Measurements from ENCODE around the gene SLC1A4. TPM values are rescaled to one million over a fixed set of nuclear protein-coding genes. Genes with fewer than 3 reads are reported as not detected.
"Not testable (repeated sequence)": the region's sequence is repeated elsewhere in the genome, so short reads cannot be mapped to it uniquely, and the experiment has no call there.

Gene SLC1A4
- polyA plus RNA-seq, 1 donor, result 6.1 TPM

DNA sequence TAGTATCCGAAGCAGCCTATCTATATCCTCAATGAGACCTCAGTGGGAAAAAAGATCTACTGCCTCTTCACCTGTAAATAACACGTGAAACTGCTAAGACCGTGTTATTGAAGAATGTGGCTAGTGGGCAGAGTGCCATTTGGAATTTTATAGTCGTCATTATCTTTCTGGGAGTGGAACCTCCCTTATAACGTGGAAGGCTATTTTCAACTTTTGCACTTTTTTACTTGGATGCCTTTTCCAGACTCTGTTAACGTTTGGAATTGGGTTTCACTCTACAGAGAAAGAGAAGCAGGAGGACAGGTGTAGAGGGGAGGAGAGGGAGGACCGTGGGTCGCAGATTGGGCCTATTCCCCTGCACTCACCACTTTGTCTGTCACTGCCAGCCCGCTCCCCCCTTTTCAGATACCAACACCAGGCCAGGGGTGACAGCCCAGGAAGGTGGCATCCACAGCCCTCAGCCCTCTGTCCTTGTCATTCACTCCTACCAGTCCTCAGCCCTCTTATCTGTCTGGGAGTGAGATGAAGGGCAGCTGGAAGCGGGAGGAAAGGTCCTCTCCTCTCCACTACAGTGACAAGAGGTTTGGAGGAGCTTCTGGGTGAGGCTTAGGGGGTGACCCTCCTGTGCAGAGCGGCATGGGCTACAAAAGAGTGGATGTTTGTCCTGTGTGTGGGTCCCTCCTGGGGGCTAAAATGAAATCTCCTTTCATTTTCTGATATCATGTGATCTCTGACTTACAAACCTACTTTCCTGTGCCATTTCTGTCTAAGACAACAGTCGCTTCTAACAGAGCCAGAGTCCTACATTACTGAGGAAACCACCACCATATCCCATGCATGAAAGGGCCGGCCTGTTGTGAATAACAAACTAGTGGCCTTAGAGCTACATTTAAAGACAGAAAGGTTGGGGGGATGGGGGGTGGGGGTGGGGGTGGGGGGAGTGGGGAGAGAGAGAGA is 43.1 kb downstream of the SLC1A4 start:
- Histone ChIP-seq H3K27ac (ENCODE audit: low read length) (peak overlapping the region; percentile 80), H3K27me3 (ENCODE audit: control insufficient read depth, insufficient read depth, low read length) (no peaks in the 10 kb centered on the region), H3K4me3 (ENCODE audit: low read length) (no peak overlapping the region), H3K36me3 (ENCODE audit: control insufficient read depth, insufficient read depth, low read length) (no peaks in the 10 kb centered on the region), H3K4me1 (ENCODE audit: control insufficient read depth, insufficient read depth, low read length) (peaks cover 18% of the 10 kb centered on the region), H3K9me3 (ENCODE audit: control insufficient read depth, low read depth, low read length) (no peaks in the 10 kb centered on the region)
- DNase-seq, result peak in 1 of 2 donors; percentile 48
- WGBS (ENCODE audit: insufficient coverage, low lambda C conversion rate), result no CpG with 5 or more reads among the region's 13 CpGs

GRCh38 chr2:65033178-65033577 is 44.0 kb downstream of the SLC1A4 start:
- Histone ChIP-seq H3K27me3 (ENCODE audit: control insufficient read depth, insufficient read depth, low read length) (no peaks in the 10 kb centered on the region), H3K27ac (ENCODE audit: low read length) (no peak overlapping the region), H3K4me1 (ENCODE audit: control insufficient read depth, insufficient read depth, low read length) (peaks cover 18% of the 10 kb centered on the region), H3K9me3 (ENCODE audit: control insufficient read depth, low read depth, low read length) (no peaks in the 10 kb centered on the region), H3K4me3 (ENCODE audit: low read length) (no peak overlapping the region), H3K36me3 (ENCODE audit: control insufficient read depth, insufficient read depth, low read length) (no peaks in the 10 kb centered on the region)
- no CpG with 5 or more reads among the region's 4 CpGs for WGBS (ENCODE audit: insufficient coverage, low lambda C conversion rate)
- DNase-seq, result no peak

DNA sequence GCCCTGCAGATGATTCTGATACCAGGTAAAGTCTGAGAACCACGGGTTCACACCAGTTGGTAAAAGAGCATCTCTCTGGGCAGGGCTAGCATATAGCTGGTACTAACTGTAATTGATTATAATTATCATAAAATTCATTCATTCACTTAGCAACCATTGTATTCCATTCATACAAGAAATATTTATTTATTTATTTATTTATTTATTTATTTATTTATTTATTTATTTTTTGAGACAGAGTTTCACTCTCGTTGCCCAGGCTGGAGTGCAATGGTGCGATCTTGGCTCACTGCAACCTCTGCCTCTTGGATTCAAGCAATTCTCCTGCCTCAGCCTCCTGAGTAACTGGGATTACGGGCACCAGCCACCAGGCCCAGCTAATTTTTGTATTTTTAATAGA is 44.5 kb downstream of the SLC1A4 start:
- not testable (repeated sequence) for H3K9me3 ChIP-seq (ENCODE audit: control insufficient read depth, low read depth, low read length); H3K27me3 ChIP-seq (ENCODE audit: control insufficient read depth, insufficient read depth, low read length); H3K36me3 ChIP-seq (ENCODE audit: control insufficient read depth, insufficient read depth, low read length); H3K27ac ChIP-seq (ENCODE audit: low read length); H3K4me3 ChIP-seq (ENCODE audit: low read length); DNase-seq
- H3K4me1 ChIP-seq (ENCODE audit: control insufficient read depth, insufficient read depth, low read length), result peaks cover 18% of the 10 kb centered on the region
- WGBS (ENCODE audit: insufficient coverage, low lambda C conversion rate), result no CpG with 5 or more reads among the region's 4 CpGs

- no peaks in the 10 kb centered on the region for H3K27me3 ChIP-seq (ENCODE audit: control insufficient read depth, insufficient read depth, low read length)
- H3K27ac ChIP-seq (ENCODE audit: low read length), result no peak overlapping the region
- DNase-seq, result no peak
- peaks cover 18% of the 10 kb centered on the region for H3K4me1 ChIP-seq (ENCODE audit: control insufficient read depth, insufficient read depth, low read length)
- no peaks in the 10 kb centered on the region for H3K36me3 ChIP-seq (ENCODE audit: control insufficient read depth, insufficient read depth, low read length)
- no peak overlapping the region for H3K4me3 ChIP-seq (ENCODE audit: low read length)
- WGBS (ENCODE audit: insufficient coverage, low lambda C conversion rate), result 100% methylated on average over 2 of the region's 6 CpGs
- no peaks in the 10 kb centered on the region for H3K9me3 ChIP-seq (ENCODE audit: control insufficient read depth, low read depth, low read length)
Measured at GRCh38 chr2:65035351-65035943, 46.2 kb downstream of the SLC1A4 start.

GRCh38 chr2:65037178-65037577 is 48.0 kb downstream of the SLC1A4 start:
- Histone ChIP-seq H3K27me3 (ENCODE audit: control insufficient read depth, insufficient read depth, low read length) (no peaks in the 10 kb centered on the region), H3K4me1 (ENCODE audit: control insufficient read depth, insufficient read depth, low read length) (peaks cover 5% of the 10 kb centered on the region), H3K9me3 (ENCODE audit: control insufficient read depth, low read depth, low read length) (no peaks in the 10 kb centered on the region), H3K36me3 (ENCODE audit: control insufficient read depth, insufficient read depth, low read length) (no peaks in the 10 kb centered on the region), H3K27ac (ENCODE audit: low read length) (no peak overlapping the region), H3K4me3 (ENCODE audit: low read length) (no peak overlapping the region)
- no peak for DNase-seq
- WGBS (ENCODE audit: insufficient coverage, low lambda C conversion rate), result 71% methylated on average over 1 of the region's 3 CpGs

- WGBS (ENCODE audit: insufficient coverage, low lambda C conversion rate), result no CpG with 5 or more reads among the region's 3 CpGs
- Histone ChIP-seq H3K27me3 (ENCODE audit: control insufficient read depth, insufficient read depth, low read length) (no peaks in the 10 kb centered on the region), H3K4me1 (ENCODE audit: control insufficient read depth, insufficient read depth, low read length) (no peaks in the 10 kb centered on the region), H3K4me3 (ENCODE audit: low read length) (no peak overlapping the region), H3K27ac (ENCODE audit: low read length) (no peak overlapping the region), H3K9me3 (ENCODE audit: control insufficient read depth, low read depth, low read length) (peaks cover 2% of the 10 kb centered on the region), H3K36me3 (ENCODE audit: control insufficient read depth, insufficient read depth, low read length) (no peaks in the 10 kb centered on the region)
- no peak for DNase-seq
Measured at GRCh38 chr2:65039640-65040039, 50.4 kb downstream of the SLC1A4 start.

DNA sequence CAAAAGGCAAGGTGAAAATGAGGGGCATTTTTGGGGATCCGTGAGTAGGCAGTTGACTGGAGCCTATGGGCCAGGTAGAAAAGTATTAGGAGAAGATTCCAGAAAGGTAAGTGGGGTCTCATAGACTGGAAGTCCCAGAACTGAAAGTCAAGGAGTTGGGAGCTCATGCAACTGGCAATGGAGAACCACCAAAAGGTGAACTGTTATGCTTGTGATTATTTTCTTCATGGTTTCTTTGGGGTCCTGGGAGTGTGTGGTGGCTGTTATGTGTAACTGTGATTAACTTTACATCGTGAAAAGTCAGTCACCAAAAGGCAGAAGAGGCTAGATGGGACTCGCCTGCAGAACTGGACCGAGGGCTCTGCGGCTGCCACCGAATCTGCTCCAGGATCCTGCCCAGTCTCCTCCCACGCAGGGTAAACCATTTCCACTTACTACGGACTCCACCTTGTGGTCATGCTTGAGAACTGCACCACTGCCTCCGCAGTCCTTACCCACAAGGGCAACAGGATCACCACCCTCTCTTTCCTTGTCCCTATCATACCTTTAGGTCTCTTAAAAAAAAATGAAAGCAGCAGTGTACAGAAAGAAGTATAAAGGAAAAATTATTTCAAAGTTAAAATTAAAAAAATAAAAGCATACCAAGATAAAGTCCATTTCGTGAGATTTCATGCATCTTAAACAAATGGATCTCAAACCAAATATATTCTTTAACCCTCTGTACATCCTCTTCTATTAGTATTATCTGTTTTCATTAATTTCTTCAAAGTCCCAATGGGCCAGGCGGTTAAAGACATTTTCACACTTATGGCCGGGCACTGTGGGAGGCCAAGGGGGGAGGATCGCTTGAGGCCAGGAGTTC is 51.4 kb downstream of the SLC1A4 start:
- WGBS (ENCODE audit: insufficient coverage, low lambda C conversion rate), result 90% methylated on average over 2 of the region's 13 CpGs
- Histone ChIP-seq H3K9me3 (ENCODE audit: control insufficient read depth, low read depth, low read length) (peaks cover 2% of the 10 kb centered on the region), H3K27me3 (ENCODE audit: control insufficient read depth, insufficient read depth, low read length) (no peaks in the 10 kb centered on the region), H3K4me1 (ENCODE audit: control insufficient read depth, insufficient read depth, low read length) (no peaks in the 10 kb centered on the region), H3K27ac (ENCODE audit: low read length) (no peak overlapping the region), H3K36me3 (ENCODE audit: control insufficient read depth, insufficient read depth, low read length) (no peaks in the 10 kb centered on the region), H3K4me3 (ENCODE audit: low read length) (no peak overlapping the region)
- peak; percentile 64 to 71 for DNase-seq

- Histone ChIP-seq H3K4me1 (ENCODE audit: control insufficient read depth, insufficient read depth, low read length) (no peaks in the 10 kb centered on the region), H3K27me3 (ENCODE audit: control insufficient read depth, insufficient read depth, low read length) (no peaks in the 10 kb centered on the region), H3K4me3 (ENCODE audit: low read length) (no peak overlapping the region), H3K27ac (ENCODE audit: low read length) (no peak overlapping the region), H3K9me3 (ENCODE audit: control insufficient read depth, low read depth, low read length) (peaks cover 2% of the 10 kb centered on the region), H3K36me3 (ENCODE audit: control insufficient read depth, insufficient read depth, low read length) (no peaks in the 10 kb centered on the region)
- no CpG with 5 or more reads among the region's 2 CpGs for WGBS (ENCODE audit: insufficient coverage, low lambda C conversion rate)
- no peak for DNase-seq
Measured at GRCh38 chr2:65043001-65043400, 53.8 kb downstream of the SLC1A4 start.

- Histone ChIP-seq H3K4me1 (ENCODE audit: control insufficient read depth, insufficient read depth, low read length) (no peaks in the 10 kb centered on the region), H3K27ac (ENCODE audit: low read length) (no peak overlapping the region), H3K36me3 (ENCODE audit: control insufficient read depth, insufficient read depth, low read length) (no peaks in the 10 kb centered on the region), H3K9me3 (ENCODE audit: control insufficient read depth, low read depth, low read length) (peaks cover 2% of the 10 kb centered on the region), H3K27me3 (ENCODE audit: control insufficient read depth, insufficient read depth, low read length) (no peaks in the 10 kb centered on the region), H3K4me3 (ENCODE audit: low read length) (no peak overlapping the region)
- DNase-seq, result no peak
- 40% methylated on average over 2 of the region's 7 CpGs for WGBS (ENCODE audit: insufficient coverage, low lambda C conversion rate)
Measured at GRCh38 chr2:65044097-65044735, 55.0 kb downstream of the SLC1A4 start.

DNA sequence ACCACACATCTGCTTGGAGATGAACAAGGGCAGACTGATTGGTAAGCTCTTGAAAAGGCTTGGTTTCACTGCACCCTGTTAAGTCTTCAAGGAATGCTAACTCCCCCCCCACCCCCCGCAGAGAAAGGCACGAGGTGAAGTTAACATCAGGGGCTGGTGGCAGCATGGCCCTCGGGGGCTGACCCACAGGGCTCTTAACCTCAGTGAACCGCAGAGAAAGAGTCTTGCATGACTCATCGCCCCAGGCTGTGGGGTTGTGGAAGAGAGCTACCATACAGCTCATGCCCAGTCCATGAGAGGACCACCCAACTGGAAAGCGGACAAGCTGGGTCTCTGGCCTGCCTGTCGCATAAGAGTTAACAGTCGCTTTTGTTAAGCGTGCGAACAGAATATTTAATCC is 56.5 kb downstream of the SLC1A4 start:
- Histone ChIP-seq H3K27me3 (ENCODE audit: control insufficient read depth, insufficient read depth, low read length) (no peaks in the 10 kb centered on the region), H3K36me3 (ENCODE audit: control insufficient read depth, insufficient read depth, low read length) (no peaks in the 10 kb centered on the region), H3K4me1 (ENCODE audit: control insufficient read depth, insufficient read depth, low read length) (no peaks in the 10 kb centered on the region), H3K27ac (ENCODE audit: low read length) (no peak overlapping the region), H3K4me3 (ENCODE audit: low read length) (no peak overlapping the region), H3K9me3 (ENCODE audit: control insufficient read depth, low read depth, low read length) (peaks cover 2% of the 10 kb centered on the region)
- WGBS (ENCODE audit: insufficient coverage, low lambda C conversion rate), result no CpG with 5 or more reads among the region's 10 CpGs
- no peak for DNase-seq
